Measurements from ENCODE around the gene CCDC177.

The CCDC177 gene
- 0.04 to 0.10 reads per million in 2 donors for total RNA-seq

- peak; percentile 33 for DNase-seq
These were observed at the start of gene CCDC177 for GRCh38 chr14:69574263-69574953. TSS of gene CCDC177 (minus strand) at chr14:69574871. CDS start at chr14:69573622, 1,249 bp downstream.

DNA sequence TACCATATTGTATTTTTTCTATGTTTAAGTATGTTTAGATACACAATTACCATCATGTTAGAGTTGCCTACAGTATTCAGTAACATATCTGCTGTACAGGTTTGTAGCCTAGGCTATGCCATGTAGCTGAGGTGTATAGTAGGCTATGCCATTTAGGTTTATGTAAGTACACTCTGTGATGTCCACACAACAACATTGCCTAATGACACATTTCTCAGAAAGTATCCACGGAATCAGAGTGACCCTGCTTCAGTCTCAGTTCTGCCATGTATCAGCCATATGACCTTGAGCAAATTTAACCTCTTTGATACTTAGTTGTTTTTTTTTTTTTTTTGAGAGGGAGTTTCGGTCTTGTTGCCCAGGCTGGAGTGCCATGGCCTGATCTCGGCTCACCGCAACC is 49.5 kb upstream of the CCDC177 start:
- no peak for DNase-seq

GRCh38 chr14:69620981-69621380 is 46.3 kb upstream of the CCDC177 start:
- no peak for DNase-seq

GRCh38 chr14:69620211-69620611 is 45.5 kb upstream of the CCDC177 start:
- no peak for DNase-seq

- no peak for DNase-seq
These were observed 44.3 kb upstream of the CCDC177 start for GRCh38 chr14:69619012-69619411.

- no peak for DNase-seq
These were observed 43.1 kb upstream of the CCDC177 start for GRCh38 chr14:69617796-69618195.

DNA sequence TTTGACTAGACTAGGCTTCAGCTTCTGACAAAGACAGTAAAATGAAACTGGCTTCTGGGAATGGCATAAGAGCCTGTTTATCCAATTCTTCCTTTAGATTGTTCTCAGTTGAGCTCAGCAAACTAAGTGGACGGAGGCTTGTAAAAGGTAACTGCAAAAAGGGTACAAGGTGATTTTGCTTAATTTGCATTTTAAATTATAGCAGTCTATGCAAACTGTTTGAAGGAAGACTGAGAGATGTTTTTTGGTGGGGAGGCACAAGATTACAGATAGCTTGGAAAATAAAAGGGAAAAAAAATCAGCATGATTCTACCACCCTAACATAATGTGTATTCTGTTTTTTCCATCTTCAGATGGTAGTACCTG is 41.7 kb upstream of the CCDC177 start:
- DNase-seq: no peak

DNA sequence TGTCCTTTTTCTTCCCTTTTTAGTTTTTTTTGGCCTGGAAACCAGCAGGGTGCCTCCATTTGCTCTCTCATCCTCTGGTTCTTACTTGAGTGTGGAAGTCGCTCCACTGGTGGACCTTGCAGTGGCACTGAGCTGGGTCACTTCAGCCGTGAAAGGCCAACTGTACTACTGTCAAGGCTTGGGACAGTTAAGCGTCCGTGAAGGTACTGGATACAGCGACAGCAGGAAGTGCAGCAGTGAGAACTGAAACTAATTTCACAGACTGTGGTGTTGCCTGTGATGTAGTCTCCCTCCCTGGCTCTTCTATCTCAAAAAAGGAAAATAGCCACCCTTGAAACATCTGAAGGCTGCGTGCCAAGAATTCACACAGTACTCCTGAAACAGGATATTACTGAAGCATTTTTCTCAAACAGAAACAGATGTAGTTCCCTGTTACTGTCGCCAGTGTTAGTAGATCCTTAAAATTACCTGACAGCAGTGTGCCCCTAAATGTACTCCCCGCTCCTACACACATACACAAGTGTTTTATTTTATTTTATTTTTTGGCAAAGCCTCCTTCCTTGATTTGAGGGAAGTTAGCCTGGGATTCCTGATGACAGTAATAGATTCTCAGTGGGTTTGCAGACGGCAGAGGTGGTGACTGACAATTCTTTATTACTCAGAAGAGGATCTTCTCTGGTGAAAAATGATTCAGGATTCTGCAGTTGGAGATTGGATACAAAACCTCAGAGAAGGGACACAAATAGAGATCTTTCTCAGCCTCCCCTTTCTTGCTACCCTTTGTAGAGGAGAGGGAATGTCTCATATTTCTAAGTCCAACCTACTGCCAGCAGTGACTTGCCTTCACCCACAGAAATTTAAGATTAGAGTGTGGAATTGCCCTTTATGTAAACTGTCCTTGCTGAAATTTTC is 41.1 kb upstream of the CCDC177 start:
- no peak for DNase-seq

GRCh38 chr14:69615121-69615495 is 40.4 kb upstream of the CCDC177 start:
- no peak for DNase-seq

DNA sequence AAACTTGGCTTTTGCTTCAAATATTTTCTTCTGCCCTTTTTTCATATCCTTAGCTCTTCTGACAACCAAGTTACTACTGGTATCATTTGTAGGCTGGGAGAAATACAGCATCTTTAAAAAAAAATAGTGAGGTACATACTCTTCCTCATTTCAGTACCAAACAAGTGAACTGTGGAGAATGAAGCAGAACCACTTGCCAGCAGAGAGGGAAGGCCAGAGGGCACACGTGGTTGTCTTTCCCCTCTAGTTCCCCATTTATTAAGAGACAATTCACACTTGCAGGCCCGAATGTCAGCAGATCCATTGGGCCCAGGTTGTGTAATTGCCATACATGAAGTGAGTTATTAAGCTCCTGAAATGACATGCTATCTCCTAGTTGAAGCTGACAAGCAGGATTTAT is 39.9 kb upstream of the CCDC177 start:
- DNase-seq: no peak

- DNase-seq: no peak
These were observed 38.8 kb upstream of the CCDC177 start for GRCh38 chr14:69613312-69614073.

DNA sequence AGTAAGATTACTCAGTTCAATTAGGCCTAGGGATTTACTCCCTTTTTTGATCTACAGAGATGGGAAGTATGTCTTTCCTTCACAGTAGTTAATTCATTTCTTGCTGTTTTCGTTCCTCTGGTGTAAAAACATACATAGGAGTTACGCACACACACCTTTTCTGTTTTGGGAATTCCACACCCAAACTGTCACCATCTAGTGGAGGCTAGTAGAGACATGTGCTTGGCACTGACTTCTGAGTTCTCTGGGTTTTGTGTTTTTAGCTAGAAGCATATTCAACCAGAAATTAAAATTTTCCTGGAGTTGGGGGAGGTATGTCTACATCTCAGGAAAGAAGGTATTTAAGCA is 38.1 kb upstream of the CCDC177 start:
- DNase-seq: no peak

DNA sequence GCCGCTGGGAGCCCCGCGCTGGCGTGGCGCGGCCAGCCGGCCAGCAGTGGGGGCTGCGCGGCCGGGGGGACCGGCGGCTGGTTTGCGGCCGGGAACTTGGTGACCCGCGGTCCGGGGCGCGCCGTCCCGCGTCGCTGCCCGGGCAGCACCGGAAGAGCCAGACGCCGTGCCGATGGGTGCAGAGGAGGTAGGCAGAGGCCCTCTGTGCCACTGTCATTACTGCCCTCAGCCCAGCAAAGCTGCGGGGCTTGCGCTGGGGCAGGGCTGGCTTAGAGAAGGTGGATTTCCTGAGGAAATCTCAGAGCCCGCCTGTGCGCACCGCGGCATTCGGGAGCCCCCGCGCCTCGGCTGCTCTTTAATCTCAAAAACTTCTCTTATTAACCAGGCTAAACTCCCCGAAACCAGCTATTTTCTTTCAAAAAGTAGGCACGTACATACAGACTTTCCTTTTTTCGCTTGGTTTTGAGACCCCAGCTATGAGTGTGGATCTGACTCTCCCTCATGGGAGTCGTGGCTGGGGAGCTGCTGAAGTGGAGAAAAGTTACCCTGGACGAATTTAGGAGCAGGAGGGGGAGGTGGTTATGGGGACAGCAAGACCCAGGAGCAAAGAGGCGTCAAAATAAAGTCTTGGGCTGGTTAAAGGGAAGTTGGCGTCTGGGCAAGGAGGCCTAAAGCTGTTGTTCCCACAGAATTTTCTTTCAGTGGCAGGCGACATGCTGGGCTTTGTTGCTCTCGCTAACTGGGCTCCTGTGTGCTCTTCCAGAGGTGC is 37.5 kb upstream of the CCDC177 start:
- peak; percentile 36 for DNase-seq

- peak; percentile 88 for DNase-seq
These were observed 36.7 kb upstream of the CCDC177 start, which contains the start of gene SUSD6 for GRCh38 chr14:69611172-69612013. TSS of gene SUSD6 (plus strand) at chr14:69611596. CDS start at chr14:69658593, 46,997 bp downstream.

- DNase-seq: no peak
These were observed 36.2 kb upstream of the CCDC177 start for GRCh38 chr14:69610874-69611171.

DNA sequence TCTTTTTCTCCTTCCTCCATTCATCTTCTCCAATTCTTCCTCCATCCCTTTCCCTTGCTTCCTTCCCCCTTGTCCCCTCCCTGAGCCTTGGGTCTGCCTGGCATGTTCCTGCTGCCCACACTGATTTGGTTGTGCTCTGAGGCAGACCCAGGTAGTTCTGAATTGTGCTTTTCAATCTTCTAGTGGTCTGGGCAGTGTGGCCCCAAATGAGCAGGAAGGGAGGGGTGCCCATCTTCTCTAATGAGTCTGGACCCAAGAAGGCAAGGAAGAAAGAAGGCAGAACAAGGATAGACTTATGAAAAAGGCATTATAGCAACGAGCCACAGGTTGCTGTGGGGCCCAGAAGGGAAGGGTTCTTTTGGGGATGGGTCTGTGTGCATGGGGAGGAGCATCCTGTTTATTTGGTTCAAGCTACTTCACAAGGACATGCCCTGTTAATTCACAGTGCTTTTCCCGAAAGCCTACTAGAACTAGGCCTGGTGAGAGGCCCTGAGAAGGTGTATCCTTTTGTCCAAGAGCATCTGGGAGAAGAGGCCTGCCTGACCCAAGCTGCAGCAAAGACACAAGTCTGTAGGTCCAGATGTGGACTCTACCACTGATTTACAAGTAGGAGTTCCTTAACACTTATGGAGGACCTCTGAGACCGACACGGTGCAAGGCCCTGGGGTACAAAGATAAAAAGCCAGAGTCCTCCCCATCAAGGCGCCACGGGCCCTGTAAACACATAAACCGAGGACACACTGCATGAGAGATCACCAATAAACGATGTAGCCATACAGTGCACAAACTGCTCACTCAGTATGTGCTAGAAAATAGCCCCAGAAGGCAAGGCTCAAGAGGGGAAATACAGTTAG is 35.6 kb upstream of the CCDC177 start:
- no peak for DNase-seq

GRCh38 chr14:69606258-69607184 is 31.9 kb upstream of the CCDC177 start:
- DNase-seq: no peak

DNA sequence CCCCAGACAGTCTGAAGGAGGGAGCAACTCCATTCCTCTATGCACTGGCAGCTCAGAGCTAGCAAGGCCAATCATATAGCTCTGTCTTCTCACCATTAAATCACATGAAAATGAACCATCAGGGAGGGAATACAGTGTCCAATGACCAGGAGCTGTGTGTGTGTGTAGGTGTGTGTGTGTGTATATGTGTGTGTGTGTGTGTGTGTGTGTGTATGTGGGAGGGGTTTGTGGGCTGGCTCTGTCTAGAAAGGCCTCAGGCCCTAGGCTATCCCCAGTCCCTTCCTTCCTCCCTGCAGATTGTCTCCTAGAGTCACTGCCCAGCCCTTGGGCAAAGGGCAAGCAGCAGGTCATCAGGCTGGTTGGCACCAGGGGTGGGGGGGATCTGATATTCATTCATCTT is 31.1 kb upstream of the CCDC177 start:
- DNase-seq: no peak

DNA sequence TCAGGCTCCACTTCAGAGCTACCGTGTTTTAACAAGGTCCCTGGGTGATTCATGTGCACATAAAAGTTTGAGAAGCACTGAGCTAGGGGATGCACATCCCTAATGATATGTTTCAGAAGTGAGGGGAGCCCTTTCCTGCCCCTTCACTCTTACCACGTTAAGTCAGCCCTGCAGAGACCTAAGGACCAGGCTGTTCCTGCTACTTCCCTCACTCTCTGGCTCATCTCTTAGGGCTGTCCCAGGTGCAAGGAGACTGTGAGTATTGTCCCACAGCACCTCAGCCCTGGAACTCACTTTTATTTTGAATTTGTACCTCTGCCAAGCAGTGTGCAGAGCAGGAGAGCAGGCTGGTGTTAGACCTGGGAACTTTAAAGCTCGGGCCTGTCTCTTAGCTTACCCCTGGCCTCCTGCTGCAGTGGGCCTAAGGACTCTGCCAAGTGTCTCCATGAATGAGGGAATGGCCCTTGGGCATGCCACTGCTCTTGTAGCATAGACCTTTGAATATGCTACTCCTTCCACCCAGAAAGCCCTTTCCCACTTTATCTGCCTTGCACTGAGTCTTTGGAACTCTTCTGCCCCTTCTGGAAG is 25.7 kb upstream of the CCDC177 start:
- DNase-seq: no peak

All from activated gamma-delta T cell (primary cell).